Esophagus muscularis mucosa (tissue), 4 donors: ENCODE results near the gene SV2B. TPM values are rescaled to one million over a fixed set of nuclear protein-coding genes. Genes with fewer than 3 reads are reported as not detected.

ENCODE experiments used
- DNase-seq: peaks from one replicate; pipeline ENCODE4 v3.0.0-alpha.2; 2017; ENCODE audit errors: extremely low spot score
- H3K27ac ChIP-seq, 4 donors: fragments of 200-600 bp; sonication (generic); replicated peaks in 1 of 4; 1 replicate in 3 of 4; 2 replicates in 1 of 4; pipeline ENCODE4 v1.5.1; 2016 to 2019; ENCODE audit warnings: mild to moderate bottlenecking in 1 of 4
- H3K27me3 ChIP-seq, 4 donors: fragments of 200-600 bp; sonication (generic); one replicate each; pipeline versions ENCODE4 v1.5.1 to v1.6.0; 2016 to 2019
- H3K36me3 ChIP-seq, 4 donors: fragments of 200-600 bp; sonication (generic); one replicate each; pipeline ENCODE4 v1.5.1; 2016 to 2019
- H3K4me1 ChIP-seq, 4 donors: fragments of 200-600 bp; sonication (generic); one replicate each; pipeline ENCODE4 v1.5.1; 2016 to 2019
- H3K4me3 ChIP-seq, 4 donors: fragments of 200-600 bp; sonication (generic); 1 replicate in 2 of 4; 2 replicates in 2 of 4; pipeline ENCODE4 v1.5.1; 2016 to 2019; ENCODE audit warnings: mild to moderate bottlenecking in 4 of 4, moderate library complexity in 1 of 4
- H3K9me3 ChIP-seq, 4 donors: fragments of 200-600 bp; sonication (generic); 1 replicate in 3 of 4; 2 replicates in 1 of 4; pipeline ENCODE4 v1.5.1; 2016 to 2019
- CTCF ChIP-seq, 3 experiments: fragments of 200-600 bp in 2 of 3; fragments of 450-650 bp in 1 of 3; sonication (generic) in 2 of 3; IDR thresholded peaks; one replicate each; pipeline ENCODE4 v1.5.1; 2017 to 2019; ENCODE audit warnings: antibody characterized with exemption in 3 of 3, mild to moderate bottlenecking in 2 of 3, moderate library complexity in 1 of 3
- EP300 ChIP-seq: sonication (generic); formaldehyde crosslinking; IDR thresholded peaks from one replicate; pipeline ENCODE4 v1.6.1; 2017; ENCODE audit warnings: antibody characterized with exemption
- POLR2A ChIP-seq: fragments of 450-650 bp; IDR thresholded peaks from one replicate; pipeline ENCODE4 v1.6.1; 2017; ENCODE audit warnings: antibody characterized with exemption, moderate library complexity, mild to moderate bottlenecking, low read depth
- POLR2AphosphoS5 ChIP-seq, 2 donors: sonication (generic); formaldehyde crosslinking; IDR thresholded peaks; one replicate each; pipeline ENCODE4 v1.6.1; 2017; ENCODE audit warnings: antibody characterized with exemption in 2 of 2
- WGBS: methylation state at CpG from one replicate; pipeline ENCODE4 v1.1.5; 2018; 5-methylcytosine and 5-hydroxymethylcytosine counted together
- intact Hi-C: fragments of 100-400 bp; cut with DNase I; formaldehyde crosslinking; loops from one replicate; pipeline ENCODE4 v1.15.1; 2023
- total RNA-seq, 4 donors: library from RNA; depleted of rRNA; stranded (reverse); fragments of >200 nt; gene quantifications; one replicate each; pipeline versions ENCODE4 v1.1.0 to v1.2.1, GENCODE V29; 2016

The SV2B gene
- total RNA-seq, 4 donors from 2014 or later = 1.9 to 3.0 (median 2.1) TPM

- intact Hi-C loops = no loop called here
- WGBS = 50% methylated on average over 3 of the region's 3 CpGs
- no peaks in the 10 kb centered on the region for H3K4me1 ChIP-seq
Observed at GRCh38 chr15:91209726-91210125, 109.7 kb downstream of the SV2B start.

GRCh38 chr15:91214675-91215590, 114.9 kb downstream of the SV2B start:
- 75% methylated on average over 11 of the region's 11 CpGs for WGBS
- Histone ChIP-seq H3K36me3 (no peaks in the 10 kb centered on the region), H3K4me3 (no peak overlapping the region), H3K27me3 (peaks cover 0 to 24% (median 0%) of the 10 kb centered on the region in 4 donors), H3K27ac (no peak overlapping the region), H3K9me3 (peaks cover 0 to 6% (median 2%) of the 10 kb centered on the region in 4 donors), H3K4me1 (no peaks in the 10 kb centered on the region)
- no peak for DNase-seq
- TF ChIP-seq POLR2A = no peak
- no peak for TF ChIP-seq CTCF (IDR thresholded peaks at IDR 0.05)
- no peak for TF ChIP-seq POLR2AphosphoS5 (IDR thresholded peaks at IDR 0.05)
- TF ChIP-seq EP300 = no peak
- intact Hi-C loops = no loop called here

More at GRCh38 chr15:91209726-91210125, 109.7 kb downstream of the SV2B start:
- H3K36me3 ChIP-seq = no peaks in the 10 kb centered on the region
- no peak overlapping the region for H3K27ac ChIP-seq
- H3K27me3 ChIP-seq = peaks cover 0 to 25% (median 0%) of the 10 kb centered on the region in 4 donors
- TF ChIP-seq POLR2AphosphoS5 (IDR thresholded peaks at IDR 0.05) (no peak), EP300 (no peak), POLR2A (no peak), CTCF (IDR thresholded peaks at IDR 0.05) (no peak)
- H3K9me3 ChIP-seq = peaks cover 0 to 6% (median 2%) of the 10 kb centered on the region in 4 donors
- no peak overlapping the region for H3K4me3 ChIP-seq
- no peak for DNase-seq

- intact Hi-C loops = no loop called here
- peaks cover 0 to 17% (median 0%) of the 10 kb centered on the region in 4 donors for H3K27me3 ChIP-seq
- H3K4me3 ChIP-seq = no peak overlapping the region
- WGBS = 67% methylated on average over 3 of the region's 3 CpGs
- H3K4me1 ChIP-seq = no peaks in the 10 kb centered on the region
- H3K36me3 ChIP-seq = no peaks in the 10 kb centered on the region
- TF ChIP-seq EP300 (no peak), POLR2AphosphoS5 (IDR thresholded peaks at IDR 0.05) (no peak), CTCF (IDR thresholded peaks at IDR 0.05) (no peak), POLR2A (no peak)
- no peak for DNase-seq
- no peak overlapping the region for H3K27ac ChIP-seq
- H3K9me3 ChIP-seq = peaks cover 0 to 6% (median 2%) of the 10 kb centered on the region in 4 donors
Observed at GRCh38 chr15:91216000-91216399, 115.9 kb downstream of the SV2B start.

GRCh38 chr15:91219206-91219605, 119.1 kb downstream of the SV2B start:
- WGBS = 25% methylated on average over 1 of the region's 1 CpG
- DNase-seq = no peak
- TF ChIP-seq POLR2AphosphoS5 (IDR thresholded peaks at IDR 0.05) (no peak), CTCF (IDR thresholded peaks at IDR 0.05) (no peak), EP300 (no peak), POLR2A (no peak)
- no peak overlapping the region for H3K27ac ChIP-seq
- no peaks in the 10 kb centered on the region for H3K4me1 ChIP-seq
- intact Hi-C loops = no loop called here
- H3K36me3 ChIP-seq = no peaks in the 10 kb centered on the region
- no peak overlapping the region for H3K4me3 ChIP-seq
- peaks cover 0 to 24% (median 0%) of the 10 kb centered on the region in 4 donors for H3K27me3 ChIP-seq
- peaks cover 0 to under 1% (median 0%) of the 10 kb centered on the region in 4 donors for H3K9me3 ChIP-seq
